Activated gamma-delta T cell treated with anti-CD3 and anti-CD28 coated beads, Interleukin-2, amount 50 U/mL, for 16 hours (primary cell): ENCODE measurements around the gene PLEKHG4B.
"Not testable (repeated sequence)": the region's sequence is repeated elsewhere in the genome, so short reads cannot be mapped to it uniquely, and the experiment has no call there.

Experiments
- DNase-seq: peaks from one replicate; pipeline ENCODE4 v3.0.0-alpha.2; 2020; ENCODE audit warnings: low read depth

The PLEKHG4B gene

GRCh38 chr5:93221-93980, 1.4 kb downstream of the PLEKHG4B start:
- DNase-seq = no peak

GRCh38 chr5:94113-94892, 2.3 kb downstream of the PLEKHG4B start:
- no peak for DNase-seq

GRCh38 chr5:95241-95980, 3.4 kb downstream of the PLEKHG4B start:
- no peak for DNase-seq

- DNase-seq = no peak
Measured at GRCh38 chr5:96976-97660, 5.2 kb downstream of the PLEKHG4B start.

GRCh38 chr5:99815-100214, 7.8 kb downstream of the PLEKHG4B start:
- DNase-seq = no peak

- DNase-seq = no peak
Measured at GRCh38 chr5:102411-103043, 10.6 kb downstream of the PLEKHG4B start.

- DNase-seq = not testable (repeated sequence)
Measured at GRCh38 chr5:104106-104505, 12.1 kb downstream of the PLEKHG4B start.

GRCh38 chr5:104778-105296, 12.9 kb downstream of the PLEKHG4B start:
- DNase-seq = no peak

- no peak for DNase-seq
Measured at GRCh38 chr5:105504-106070, 13.6 kb downstream of the PLEKHG4B start.

GRCh38 chr5:106587-106986, 14.6 kb downstream of the PLEKHG4B start:
- no peak for DNase-seq

- DNase-seq = no peak
Measured at GRCh38 chr5:107526-107925, 15.6 kb downstream of the PLEKHG4B start.

- DNase-seq = no peak
Measured at GRCh38 chr5:109826-110225, 17.9 kb downstream of the PLEKHG4B start.

GRCh38 chr5:110270-110888, 18.4 kb downstream of the PLEKHG4B start:
- no peak for DNase-seq

GRCh38 chr5:111171-111570, 19.2 kb downstream of the PLEKHG4B start:
- DNase-seq = no peak

- DNase-seq = no peak
Measured at GRCh38 chr5:119486-120097, 27.6 kb downstream of the PLEKHG4B start.

- DNase-seq = no peak
Measured at GRCh38 chr5:121432-121831, 29.5 kb downstream of the PLEKHG4B start.

- no peak for DNase-seq
Measured at GRCh38 chr5:125815-126214, 33.8 kb downstream of the PLEKHG4B start.

- DNase-seq = no peak
Measured at GRCh38 chr5:126806-127205, 34.8 kb downstream of the PLEKHG4B start.

GRCh38 chr5:127886-128285, 35.9 kb downstream of the PLEKHG4B start:
- no peak for DNase-seq

GRCh38 chr5:128446-128845, 36.5 kb downstream of the PLEKHG4B start:
- no peak for DNase-seq
